ENCODE measurements around the gene DUOX1.
A peak's percentile ranks its signal among the peaks of the same experiment; 100 is the strongest.

DUOX1 gene

DNA sequence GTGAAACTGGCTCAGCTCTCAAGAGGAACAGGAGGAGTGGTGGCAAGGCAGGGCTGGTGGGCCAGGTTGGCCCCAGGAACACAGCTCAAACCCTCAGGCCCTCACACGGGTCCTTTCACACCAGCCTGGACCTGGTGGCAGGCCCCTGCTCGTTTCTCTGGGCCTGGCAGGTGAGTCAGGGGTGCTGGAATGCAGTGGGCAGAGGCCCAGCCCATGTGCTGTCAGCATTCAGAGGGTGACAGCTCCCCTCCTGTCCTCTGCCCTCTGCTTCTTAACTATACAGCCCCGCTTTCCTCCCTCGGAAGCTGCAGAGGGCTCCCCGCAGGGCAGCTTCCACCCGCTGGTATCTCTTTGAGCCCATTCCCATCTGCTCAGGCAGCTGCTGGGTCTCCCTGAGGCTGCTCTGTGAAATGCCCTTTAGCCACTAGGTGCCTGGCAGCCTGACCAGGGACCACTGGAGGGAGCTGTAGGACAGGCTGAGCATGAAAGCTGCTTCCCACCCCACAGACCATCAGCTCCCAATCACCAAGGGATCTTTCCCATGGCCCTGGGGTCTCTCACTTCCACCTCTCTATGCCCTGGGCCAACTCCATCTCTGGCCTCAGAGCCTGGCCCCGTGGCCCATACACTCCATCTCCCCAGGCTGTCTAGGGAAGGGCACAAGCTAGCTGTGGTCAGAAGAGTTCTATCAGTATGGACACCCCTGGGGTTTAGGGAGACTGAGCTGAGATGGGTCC is 33.1 kb downstream of the DUOX1 start:
- peaks cover 21% of the 10 kb centered on the region for H3K4me1 ChIP-seq (ENCODE audit: insufficient read depth, low read length)
- H3K9me3 ChIP-seq (ENCODE audit: insufficient read depth, low read length, severe bottlenecking) = no peaks in the 10 kb centered on the region
- no peak overlapping the region for H3K9ac ChIP-seq (ENCODE audit: low read depth, low read length)
- no peak overlapping the region for H3K4me2 ChIP-seq (ENCODE audit: insufficient read depth, low read length)
- no peaks in the 10 kb centered on the region for H3K27me3 ChIP-seq (ENCODE audit: insufficient read depth, low read length, poor library complexity)
- ATAC-seq (ENCODE audit: insufficient read depth, low read depth) (peak; percentile 63), DNase-seq (peak; percentile 74)
- no peaks in the 10 kb centered on the region for H3K36me3 ChIP-seq (ENCODE audit: insufficient read depth, low read length)
- H3K4me3 ChIP-seq (ENCODE audit: low read depth in 1 of 2, low read length in 2 of 2) = no peak overlapping the region
- H4K20me1 ChIP-seq (ENCODE audit: insufficient read depth, low read length) = no peaks in the 10 kb centered on the region
- H3K27ac ChIP-seq (ENCODE audit: low read length) = no peak overlapping the region
- TF ChIP-seq, protein P1, sequence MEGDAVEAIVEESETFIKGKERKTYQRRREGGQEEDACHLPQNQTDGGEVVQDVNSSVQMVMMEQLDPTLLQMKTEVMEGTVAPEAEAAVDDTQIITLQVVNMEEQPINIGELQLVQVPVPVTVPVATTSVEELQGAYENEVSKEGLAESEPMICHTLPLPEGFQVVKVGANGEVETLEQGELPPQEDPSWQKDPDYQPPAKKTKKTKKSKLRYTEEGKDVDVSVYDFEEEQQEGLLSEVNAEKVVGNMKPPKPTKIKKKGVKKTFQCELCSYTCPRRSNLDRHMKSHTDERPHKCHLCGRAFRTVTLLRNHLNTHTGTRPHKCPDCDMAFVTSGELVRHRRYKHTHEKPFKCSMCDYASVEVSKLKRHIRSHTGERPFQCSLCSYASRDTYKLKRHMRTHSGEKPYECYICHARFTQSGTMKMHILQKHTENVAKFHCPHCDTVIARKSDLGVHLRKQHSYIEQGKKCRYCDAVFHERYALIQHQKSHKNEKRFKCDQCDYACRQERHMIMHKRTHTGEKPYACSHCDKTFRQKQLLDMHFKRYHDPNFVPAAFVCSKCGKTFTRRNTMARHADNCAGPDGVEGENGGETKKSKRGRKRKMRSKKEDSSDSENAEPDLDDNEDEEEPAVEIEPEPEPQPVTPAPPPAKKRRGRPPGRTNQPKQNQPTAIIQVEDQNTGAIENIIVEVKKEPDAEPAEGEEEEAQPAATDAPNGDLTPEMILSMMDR (IDR thresholded peaks at IDR 0.05; ENCODE audit: borderline replicate concordance, extremely low read depth, low read length, poor library complexity, severe bottlenecking) = peak; percentile 90
- no peak for TF ChIP-seq EZH2 (IDR thresholded peaks at IDR 0.05; ENCODE audit: borderline replicate concordance, low read depth, low read length, severe bottlenecking)
- peaks cover 8% of the 10 kb centered on the region for H3K79me2 ChIP-seq (ENCODE audit: insufficient read depth, low read length)
- no peak overlapping the region for H2AFZ ChIP-seq (ENCODE audit: low read depth, low read length)

DNA sequence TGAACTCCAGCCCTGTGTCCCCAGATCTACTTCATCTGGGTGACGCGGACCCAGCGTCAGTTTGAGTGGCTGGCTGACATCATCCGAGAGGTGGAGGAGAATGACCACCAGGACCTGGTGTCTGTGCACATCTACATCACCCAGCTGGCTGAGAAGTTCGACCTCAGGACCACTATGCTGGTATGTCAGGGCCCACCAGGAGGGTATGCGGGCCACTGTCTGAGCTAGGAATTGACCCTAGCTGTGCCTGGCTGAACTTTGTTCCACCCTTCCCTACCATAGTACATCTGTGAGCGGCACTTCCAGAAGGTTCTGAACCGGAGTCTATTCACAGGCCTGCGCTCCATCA is 33.7 kb downstream of the DUOX1 start:
- H2AFZ ChIP-seq (ENCODE audit: low read depth, low read length) = no peak overlapping the region
- H4K20me1 ChIP-seq (ENCODE audit: insufficient read depth, low read length) = no peaks in the 10 kb centered on the region
- no peaks in the 10 kb centered on the region for H3K27me3 ChIP-seq (ENCODE audit: insufficient read depth, low read length, poor library complexity)
- no peak for ATAC-seq (ENCODE audit: insufficient read depth, low read depth)
- no peaks in the 10 kb centered on the region for H3K36me3 ChIP-seq (ENCODE audit: insufficient read depth, low read length)
- no peak overlapping the region for H3K4me2 ChIP-seq (ENCODE audit: insufficient read depth, low read length)
- no peak for DNase-seq
- H3K4me1 ChIP-seq (ENCODE audit: insufficient read depth, low read length) = peaks cover 23% of the 10 kb centered on the region
- no peak for TF ChIP-seq EZH2 (IDR thresholded peaks at IDR 0.05; ENCODE audit: borderline replicate concordance, low read depth, low read length, severe bottlenecking)
- TF ChIP-seq, protein P1 (IDR thresholded peaks at IDR 0.05; ENCODE audit: borderline replicate concordance, extremely low read depth, low read length, poor library complexity, severe bottlenecking) = no peak
- H3K9ac ChIP-seq (ENCODE audit: low read depth, low read length) = no peak overlapping the region
- no peak overlapping the region for H3K4me3 ChIP-seq (ENCODE audit: low read depth in 1 of 2, low read length in 2 of 2)
- peaks cover 8% of the 10 kb centered on the region for H3K79me2 ChIP-seq (ENCODE audit: insufficient read depth, low read length)
- H3K9me3 ChIP-seq (ENCODE audit: insufficient read depth, low read length, severe bottlenecking) = no peaks in the 10 kb centered on the region
- no peak overlapping the region for H3K27ac ChIP-seq (ENCODE audit: low read length)

DNA sequence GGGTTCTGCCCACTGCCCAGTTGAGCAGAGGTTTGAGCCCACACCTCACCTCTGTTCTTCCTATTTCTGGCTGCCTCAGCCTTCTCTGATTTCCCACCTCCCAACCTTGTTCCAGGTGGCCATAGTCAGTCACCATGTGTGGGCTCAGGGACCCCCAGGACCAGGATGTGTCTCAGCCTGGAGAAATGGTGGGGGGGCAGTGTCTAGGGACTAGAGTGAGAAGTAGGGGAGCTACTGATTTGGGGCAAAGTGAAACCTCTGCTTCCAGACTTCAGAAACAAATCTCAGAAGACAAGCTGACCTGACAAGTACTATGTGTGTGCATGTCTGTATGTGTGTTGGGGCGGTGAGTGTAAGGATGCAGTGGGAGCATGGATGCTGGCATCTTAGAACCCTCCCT is 35.1 kb downstream of the DUOX1 start:
- peaks cover 23% of the 10 kb centered on the region for H3K4me1 ChIP-seq (ENCODE audit: insufficient read depth, low read length)
- no peaks in the 10 kb centered on the region for H3K9me3 ChIP-seq (ENCODE audit: insufficient read depth, low read length, severe bottlenecking)
- peaks cover 8% of the 10 kb centered on the region for H3K79me2 ChIP-seq (ENCODE audit: insufficient read depth, low read length)
- no peak overlapping the region for H3K4me2 ChIP-seq (ENCODE audit: insufficient read depth, low read length)
- 0 out of 2 replicates have a peak overlapping the region, but pooled peaks have one; percentile 100 for H3K9ac ChIP-seq (ENCODE audit: low read depth, low read length)
- no peak for DNase-seq
- no peak overlapping the region for H3K4me3 ChIP-seq (ENCODE audit: low read depth in 1 of 2, low read length in 2 of 2)
- no peak for ATAC-seq (ENCODE audit: insufficient read depth, low read depth)
- no peaks in the 10 kb centered on the region for H3K27me3 ChIP-seq (ENCODE audit: insufficient read depth, low read length, poor library complexity)
- H3K27ac ChIP-seq (ENCODE audit: low read length) = no peak overlapping the region
- no peaks in the 10 kb centered on the region for H3K36me3 ChIP-seq (ENCODE audit: insufficient read depth, low read length)
- TF ChIP-seq EZH2 (IDR thresholded peaks at IDR 0.05; ENCODE audit: borderline replicate concordance, low read depth, low read length, severe bottlenecking) = no peak
- TF ChIP-seq, protein P1 (IDR thresholded peaks at IDR 0.05; ENCODE audit: borderline replicate concordance, extremely low read depth, low read length, poor library complexity, severe bottlenecking) = no peak
- H2AFZ ChIP-seq (ENCODE audit: low read depth, low read length) = no peak overlapping the region
- H4K20me1 ChIP-seq (ENCODE audit: insufficient read depth, low read length) = no peaks in the 10 kb centered on the region
